H1 (cell line): ENCODE data around the gene FBXO38. TPM values are rescaled to one million over a fixed set of nuclear protein-coding genes. Genes with fewer than 3 reads are reported as not detected.

Source experiments
- ATF2 ChIP-seq: IDR thresholded peaks from 2 replicates; pipeline ENCODE4 v1.6.1; 2012; ENCODE audit warnings: low read length, inconsistent platforms
- polyA plus RNA-seq, 7 experiments: library from polyadenylated mRNA; depleted of rRNA in 3 of 7; stranded (reverse) in 5 of 7; unstranded in 2 of 7; fragments of >200 nt in 5 of 7; fragments of 200-250 nt in 2 of 7; gene quantifications; 1 replicate in 5 of 7; 2 replicates in 1 of 7; 4 replicates in 1 of 7; pipeline versions ENCODE4 v1.2.1 to v1.2.3, GENCODE V29; 2011 to 2013; ENCODE audit warnings: missing spikeins in 2 of 7, mixed read lengths in 2 of 7
- total RNA-seq: library from RNA; stranded (reverse); fragmentation: NEBNext Ultra II Directional; extraction: Animal tissue kit (Norgen Biotek cat#: 25700); gene quantifications from 2 replicates; pipeline ENCODE4 v1.2.1, GENCODE V29; 2021

Gene FBXO38
- total and polyA plus RNA-seq, 2 of the 8 experiments (the other 6 are each of a cell fraction or from before 2014, with no cell fraction given), result 9.1 to 34.3 TPM

- TF ChIP-seq ATF2, result no peak
- TF ChIP-seq, all 59 proteins: peak for 0
Measured at GRCh38 chr5:148443241-148443640, 59.5 kb downstream of the FBXO38 start (continued).
